Inflammatory macrophage treated with lipopolysaccharide for 4 hours (primary cell): ENCODE data around the gene CD151.

Experiments used
- DNase-seq: peaks from one replicate; pipeline ENCODE4 v3.0.0-alpha.2; 2020

Gene CD151

GRCh38 chr11:843818-844692 is 11.3 kb downstream of the CD151 start:
- DNase-seq: peak; percentile 71

- peak; percentile 35 for DNase-seq
These were observed 12.2 kb downstream of the CD151 start for GRCh38 chr11:844693-845644.

- no peak for DNase-seq
These were observed 13.2 kb downstream of the CD151 start for GRCh38 chr11:845872-846495.

- DNase-seq: no peak
These were observed 13.8 kb downstream of the CD151 start for GRCh38 chr11:846496-847098.

- DNase-seq: no peak
These were observed 15.1 kb downstream of the CD151 start for GRCh38 chr11:847876-848275.

GRCh38 chr11:848380-848931 is 15.7 kb downstream of the CD151 start:
- no peak for DNase-seq

GRCh38 chr11:849104-849824 is 16.5 kb downstream of the CD151 start:
- no peak for DNase-seq

GRCh38 chr11:849951-850774 is 17.4 kb downstream of the CD151 start:
- DNase-seq: no peak

GRCh38 chr11:850775-851763 is 18.3 kb downstream of the CD151 start:
- no peak for DNase-seq

- no peak for DNase-seq
These were observed 20.0 kb downstream of the CD151 start for GRCh38 chr11:852762-853161.

GRCh38 chr11:853682-854448 is 21.1 kb downstream of the CD151 start:
- DNase-seq: no peak

- DNase-seq: no peak
These were observed 22.0 kb downstream of the CD151 start for GRCh38 chr11:854601-855329.

GRCh38 chr11:855330-855674 is 22.6 kb downstream of the CD151 start:
- no peak for DNase-seq

- DNase-seq: no peak
These were observed 23.0 kb downstream of the CD151 start for GRCh38 chr11:855796-856195.

- DNase-seq: no peak
These were observed 23.6 kb downstream of the CD151 start for GRCh38 chr11:856397-856796.

GRCh38 chr11:858053-858761 is 25.5 kb downstream of the CD151 start:
- no peak for DNase-seq

- no peak for DNase-seq
These were observed 26.1 kb downstream of the CD151 start for GRCh38 chr11:858762-859339.
